Activated T-cell treated with anti-CD3 and anti-CD28 coated beads for 4 hours (primary cell): ENCODE data around the gene PCDHGA5.
"Not testable (repeated sequence)": the region's sequence is repeated elsewhere in the genome, so short reads cannot be mapped to it uniquely, and the experiment has no call there.

Source experiments
- DNase-seq: peaks from one replicate; pipeline ENCODE4 v3.0.0-alpha.2; 2020

PCDHGA5 gene

GRCh38 chr5:141363952-141364660 is at the start of gene PCDHGA5:
Gene PCDHGA5 (plus strand): TSS chr5:141364162. CDS start chr5:141364331, 169 bp downstream.
- no peak for DNase-seq

DNA sequence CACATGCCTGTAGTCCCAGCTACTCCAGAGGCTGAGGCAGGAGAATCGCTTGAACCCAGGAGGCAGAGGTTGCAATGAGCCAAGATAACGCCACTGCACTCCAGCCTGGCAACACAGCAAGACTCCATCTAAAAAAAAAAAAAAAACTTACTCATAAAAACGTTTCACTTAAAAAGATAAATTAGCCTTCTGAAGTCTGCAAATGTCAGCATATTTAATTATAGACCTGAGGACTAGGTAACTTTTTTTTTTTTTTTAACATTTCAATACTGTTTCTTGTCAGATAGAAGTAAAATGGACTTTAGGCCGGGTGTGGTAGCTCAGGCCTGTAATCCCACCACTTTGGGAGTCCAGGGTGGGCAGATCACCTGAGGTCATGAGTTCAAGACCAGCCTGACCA is 47.0 kb upstream of the PCDHGA5 start:
- not testable (repeated sequence) for DNase-seq

DNA sequence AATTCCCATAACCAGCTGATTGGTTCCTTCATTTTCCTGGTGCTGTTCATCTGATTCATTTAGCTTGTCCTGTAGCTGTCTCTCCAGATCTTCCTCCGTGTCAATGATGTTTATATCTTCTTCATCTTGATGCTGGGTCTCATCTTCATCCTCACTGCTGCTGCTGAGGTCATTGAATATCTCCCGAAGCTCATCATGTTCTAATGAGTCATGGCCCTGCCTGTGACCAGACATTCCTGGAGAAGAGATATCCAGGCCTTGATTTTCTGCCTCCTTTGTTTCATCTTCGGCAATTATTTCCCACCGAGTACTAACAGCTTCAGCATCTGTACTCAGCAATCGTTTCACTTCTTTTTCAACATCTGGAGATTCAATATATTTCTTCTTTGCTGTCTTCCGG is 44.8 kb upstream of the PCDHGA5 start:
- DNase-seq, result no peak

DNA sequence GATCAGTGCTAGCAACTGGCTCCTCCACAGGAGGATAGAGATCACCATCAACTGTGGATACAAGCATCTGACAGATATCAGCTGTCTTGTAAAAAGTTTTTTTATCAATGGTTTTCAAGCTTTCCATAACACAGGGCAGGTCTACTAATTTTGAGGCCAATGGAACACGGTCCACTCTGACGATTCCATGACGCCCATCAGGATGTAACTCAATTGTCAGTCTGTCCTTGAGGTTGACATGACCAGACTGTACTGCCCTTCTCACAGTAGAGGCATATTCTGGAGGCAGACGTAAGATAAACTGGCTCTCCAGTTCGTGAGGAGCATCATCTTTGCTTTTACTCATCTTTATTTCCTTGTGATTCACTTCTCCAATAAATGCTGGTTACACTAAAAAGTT is 44.3 kb upstream of the PCDHGA5 start:
- no peak for DNase-seq

DNA sequence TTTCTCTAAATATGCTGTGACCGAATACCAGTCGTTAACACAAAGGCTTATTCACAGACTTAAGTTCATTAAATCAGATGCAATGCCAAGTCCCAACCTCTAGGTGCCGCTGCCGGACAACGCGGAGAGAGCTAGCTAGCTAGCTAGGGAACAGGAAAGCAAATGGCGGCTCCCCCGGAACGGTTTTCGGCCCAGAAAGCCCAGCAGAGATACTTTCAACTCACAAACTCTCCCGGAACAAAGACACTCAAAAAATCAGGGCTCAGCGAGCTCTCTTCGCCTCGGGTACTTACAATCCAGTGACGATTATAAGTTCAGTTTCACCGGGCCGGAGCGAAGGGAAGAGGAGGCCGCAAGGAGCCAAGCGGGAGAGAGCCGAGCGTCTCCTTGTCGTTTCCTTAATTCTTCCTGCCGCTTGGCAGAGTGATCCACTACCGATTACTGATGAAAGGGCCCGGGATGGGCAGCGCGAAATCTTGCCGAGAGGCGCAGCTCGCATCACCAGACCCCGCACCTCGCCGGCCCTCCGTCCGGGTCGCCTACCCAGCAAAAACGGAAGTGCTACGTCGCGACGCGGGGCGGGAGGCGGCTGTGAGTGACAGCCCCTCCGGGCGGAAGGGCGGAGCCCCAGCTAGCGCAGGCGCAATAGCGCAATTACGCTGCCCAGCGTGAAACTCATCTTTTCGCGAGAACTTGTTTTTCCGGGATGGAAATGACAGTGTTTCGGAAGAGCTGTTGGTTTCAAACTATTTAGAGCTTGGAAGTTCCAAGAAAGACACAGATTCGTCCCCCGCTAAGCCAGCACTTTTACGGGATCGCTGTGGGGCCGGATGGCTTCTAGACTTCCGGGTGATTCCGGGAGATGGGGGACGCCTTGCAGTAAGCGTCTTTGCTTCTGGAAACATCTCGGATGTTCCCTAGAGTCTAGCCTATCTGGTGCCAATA is 43.5 kb upstream of the PCDHGA5 start, which contains the start of gene TAF7:
TAF7 (minus strand) TSS at position 560 of the 945 bp plus-strand sequence. CDS start 740 bp downstream, outside the sequence.
- peak; percentile 89 for DNase-seq

- DNase-seq, result no peak
Observed at GRCh38 chr5:141322261-141322660, 41.7 kb upstream of the PCDHGA5 start.

DNA sequence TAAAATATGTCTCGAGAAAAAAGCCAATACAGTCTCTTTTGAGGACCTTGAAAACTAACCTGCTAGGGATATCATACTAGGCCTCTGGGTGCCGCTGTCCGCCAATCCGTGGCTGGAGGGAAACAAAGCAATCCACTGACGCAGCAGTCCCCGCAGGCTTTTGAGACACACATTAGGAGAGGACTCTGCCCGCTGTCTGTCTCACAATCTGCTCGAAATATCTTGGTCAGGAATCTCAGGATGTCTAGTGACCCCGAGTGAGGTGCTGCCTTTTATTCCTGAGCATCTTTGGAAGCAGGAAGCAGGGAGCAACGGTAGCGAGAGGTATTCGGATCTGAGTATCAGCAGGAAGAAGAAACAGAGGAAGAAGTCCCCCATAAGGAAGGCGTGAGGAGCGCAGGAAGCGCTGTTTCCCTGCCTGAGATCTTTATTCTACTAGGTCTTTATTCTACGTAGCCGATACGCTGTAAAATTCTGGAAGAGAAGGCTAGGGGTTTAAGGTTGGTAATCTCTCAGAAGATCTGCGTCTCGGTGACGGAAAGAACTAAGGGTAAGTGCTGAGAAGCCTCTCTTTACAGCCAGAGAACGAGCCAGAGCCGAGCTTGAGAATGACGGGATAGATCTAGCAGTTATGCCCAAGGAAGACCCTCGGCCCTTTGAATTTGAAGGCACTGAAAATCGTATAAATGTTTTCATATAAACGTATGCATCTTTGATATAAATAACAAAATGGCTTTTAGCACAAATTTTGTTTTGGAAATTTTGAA is 37.7 kb upstream of the PCDHGA5 start:
- peak; percentile 52 for DNase-seq

- no peak for DNase-seq
Observed at GRCh38 chr5:141328231-141328630, 35.7 kb upstream of the PCDHGA5 start.

GRCh38 chr5:141330299-141331080 is 33.5 kb upstream of the PCDHGA5 start, which contains the start of gene PCDHGA1:
Gene PCDHGA1 (plus strand): TSS chr5:141330514.
- DNase-seq, result no peak

- DNase-seq, result not testable (repeated sequence)
Observed at GRCh38 chr5:141332571-141332970, 31.4 kb upstream of the PCDHGA5 start.

- DNase-seq, result no peak
Observed at GRCh38 chr5:141338538-141339306, 25.2 kb upstream of the PCDHGA5 start, which contains the start of gene PCDHGA2. Gene PCDHGA2 (plus strand): TSS chr5:141338760.

DNA sequence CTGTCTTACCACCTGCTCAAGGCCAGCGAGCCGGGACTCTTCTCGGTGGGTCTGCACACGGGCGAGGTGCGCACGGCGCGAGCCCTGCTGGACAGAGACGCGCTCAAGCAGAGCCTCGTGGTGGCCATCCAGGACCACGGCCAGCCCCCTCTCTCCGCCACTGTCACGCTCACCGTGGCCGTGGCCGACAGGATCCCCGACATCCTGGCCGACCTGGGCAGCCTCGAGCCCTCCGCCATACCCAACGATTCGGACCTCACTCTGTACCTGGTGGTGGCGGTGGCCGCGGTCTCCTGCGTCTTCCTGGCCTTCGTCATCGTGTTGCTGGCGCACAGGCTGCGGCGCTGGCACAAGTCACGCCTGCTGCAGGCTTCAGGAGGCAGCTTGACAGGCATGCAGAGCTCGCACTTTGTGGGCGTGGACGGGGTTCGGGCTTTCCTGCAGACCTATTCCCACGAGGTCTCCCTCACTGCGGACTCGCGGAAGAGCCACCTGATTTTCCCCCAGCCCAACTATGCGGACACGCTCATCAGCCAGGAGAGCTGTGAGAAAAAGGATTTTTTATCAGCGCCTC is 23.1 kb upstream of the PCDHGA5 start:
- not testable (repeated sequence) for DNase-seq

GRCh38 chr5:141342773-141343172 is 21.2 kb upstream of the PCDHGA5 start:
- no peak for DNase-seq

GRCh38 chr5:141343242-141343952 is 20.6 kb upstream of the PCDHGA5 start, which contains the start of gene PCDHGA3:
Gene PCDHGA3 (plus strand): TSS chr5:141343829. CDS start chr5:141344034, 205 bp downstream.
- DNase-seq, result no peak

- no peak for DNase-seq
Observed at GRCh38 chr5:141343953-141344463, 20.0 kb upstream of the PCDHGA5 start.

- no peak for DNase-seq
Observed at GRCh38 chr5:141345327-141345726, 18.6 kb upstream of the PCDHGA5 start.

GRCh38 chr5:141346017-141346416 is 17.9 kb upstream of the PCDHGA5 start:
- not testable (repeated sequence) for DNase-seq

- DNase-seq, result no peak
Observed at GRCh38 chr5:141349917-141350619, 13.9 kb upstream of the PCDHGA5 start, which contains the start of gene PCDHGB1. Gene PCDHGB1 (plus strand): TSS chr5:141350099. CDS start chr5:141350261, 162 bp downstream.

DNA sequence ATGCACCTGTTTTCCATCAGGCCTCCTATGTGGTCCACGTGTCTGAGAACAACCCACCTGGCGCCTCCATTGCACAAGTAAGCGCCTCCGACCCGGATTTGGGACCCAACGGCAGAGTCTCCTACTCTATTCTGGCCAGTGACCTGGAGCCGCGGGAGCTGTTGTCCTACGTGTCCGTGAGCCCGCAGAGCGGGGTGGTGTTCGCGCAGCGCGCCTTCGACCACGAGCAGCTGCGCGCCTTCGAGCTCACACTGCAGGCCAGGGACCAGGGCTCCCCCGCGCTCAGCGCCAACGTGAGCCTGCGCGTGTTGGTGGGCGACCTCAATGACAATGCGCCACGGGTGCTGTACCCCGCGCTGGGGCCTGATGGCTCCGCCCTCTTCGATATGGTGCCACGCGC is 12.4 kb upstream of the PCDHGA5 start:
- DNase-seq, result no peak
